GM18526 (cell line): Measurements from ENCODE around the gene IRF3.
A peak's percentile ranks its signal among the peaks of the same experiment; 100 is the strongest.

Experiments used
- POLR2A ChIP-seq: IDR thresholded peaks from 3 replicates; pipeline ENCODE4 v1.6.1; 2011; ENCODE audit not compliant: insufficient read length; ENCODE audit errors: extremely low read depth

Gene IRF3

GRCh38 chr19:49664171-49665035 is 1.3 kb downstream of the IRF3 start:
- peak; percentile 63 for TF ChIP-seq POLR2A

- no peak for TF ChIP-seq POLR2A
These were observed 2.4 kb downstream of the IRF3 start for GRCh38 chr19:49663224-49663623.

- TF ChIP-seq POLR2A, result no peak
These were observed 3.6 kb downstream of the IRF3 start for GRCh38 chr19:49662011-49662410.

- TF ChIP-seq POLR2A, result no peak
These were observed 5.2 kb downstream of the IRF3 start for GRCh38 chr19:49660338-49660961.

GRCh38 chr19:49658566-49659442 is 6.9 kb downstream of the IRF3 start:
- no peak for TF ChIP-seq POLR2A

- TF ChIP-seq POLR2A, result no peak
These were observed 7.5 kb downstream of the IRF3 start for GRCh38 chr19:49658139-49658517.

- TF ChIP-seq POLR2A, result no peak
These were observed 8.0 kb downstream of the IRF3 start for GRCh38 chr19:49657493-49658138.

- TF ChIP-seq POLR2A, result no peak
These were observed 9.1 kb downstream of the IRF3 start for GRCh38 chr19:49656456-49657109.

GRCh38 chr19:49655570-49656455 is 9.8 kb downstream of the IRF3 start:
- no peak for TF ChIP-seq POLR2A

- TF ChIP-seq POLR2A, result no peak
These were observed 11.1 kb downstream of the IRF3 start for GRCh38 chr19:49654581-49654980.

GRCh38 chr19:49653466-49653806 is 12.2 kb downstream of the IRF3 start:
- TF ChIP-seq POLR2A, result no peak

GRCh38 chr19:49652551-49653465 is 12.8 kb downstream of the IRF3 start:
- no peak for TF ChIP-seq POLR2A
